Astrocyte (in vitro differentiated cells and primary cell): ENCODE data around the gene PEX6. TPM values are rescaled to one million over a fixed set of nuclear protein-coding genes. Genes with fewer than 3 reads are reported as not detected.
A peak's percentile ranks its signal among the peaks of the same experiment; 100 is the strongest.

Experiments used
- DNase-seq: peaks from one replicate; pipeline ENCODE4 v3.0.0-alpha.2; 2010; ENCODE audit warnings: low read depth
- FAIRE-seq: peaks from 2 replicates; lab custom pipeline; 2011; peaks lifted over from hg19 to GRCh38; lab: Jason Lieb, UNC
- H2AFZ ChIP-seq: 2 replicates; pipeline ENCODE4 v1.6.0; 2012; ENCODE audit warnings: low read depth, low read length, inconsistent platforms
- H3K27ac ChIP-seq: 2 replicates; pipeline ENCODE4 v1.5.1; 2011; ENCODE audit warnings: low read depth, low read length, inconsistent platforms
- H3K27me3 ChIP-seq: 2 replicates; pipeline ENCODE4 v1.6.0; 2011; ENCODE audit warnings: low read length, inconsistent platforms; ENCODE audit not compliant: insufficient read depth
- H3K36me3 ChIP-seq: 2 replicates; pipeline ENCODE4 v1.5.1; 2011; ENCODE audit warnings: low read length, inconsistent platforms; ENCODE audit not compliant: insufficient read depth
- H3K4me1 ChIP-seq: 2 replicates; pipeline ENCODE4 v1.5.1; 2011; ENCODE audit warnings: low read length, inconsistent platforms; ENCODE audit not compliant: insufficient read depth
- H3K4me2 ChIP-seq: 2 replicates; pipeline ENCODE4 v1.6.0; 2012; ENCODE audit warnings: low read length, inconsistent platforms
- H3K4me3 ChIP-seq: 2 replicates; pipeline ENCODE4 v1.5.1; 2011; ENCODE audit warnings: low read depth, mild to moderate bottlenecking, low read length, inconsistent platforms; ENCODE audit not compliant: insufficient read depth
- H3K79me2 ChIP-seq: 2 replicates; pipeline ENCODE4 v1.6.0; 2012; ENCODE audit warnings: mild to moderate bottlenecking, low read length, inconsistent platforms; ENCODE audit not compliant: insufficient read depth
- H3K9ac ChIP-seq: 2 replicates; pipeline ENCODE4 v1.6.0; 2012; ENCODE audit warnings: mild to moderate bottlenecking, low read length, inconsistent platforms
- H3K9me3 ChIP-seq: 2 replicates; pipeline ENCODE4 v1.5.1; 2012; ENCODE audit warnings: low read depth, mild to moderate bottlenecking, low read length, inconsistent platforms; ENCODE audit not compliant: insufficient read depth
- H4K20me1 ChIP-seq: 2 replicates; pipeline ENCODE4 v1.6.0; 2012; ENCODE audit warnings: low read length, inconsistent platforms; ENCODE audit not compliant: insufficient read depth
- H3K27ac Mint-ChIP-seq: one replicate; pipeline ENCODE4 v1.8.0; 2021; ENCODE audit warnings: mild to moderate bottlenecking, mixed read lengths; ENCODE audit not compliant: unreplicated experiment
- H3K27me3 Mint-ChIP-seq: one replicate; pipeline ENCODE4 v1.8.0; 2021; ENCODE audit warnings: low read depth, mixed read lengths; ENCODE audit not compliant: unreplicated experiment
- H3K36me3 Mint-ChIP-seq: one replicate; pipeline ENCODE4 v1.8.0; 2021; ENCODE audit warnings: low read depth, mixed read lengths; ENCODE audit not compliant: unreplicated experiment
- H3K4me1 Mint-ChIP-seq: one replicate; pipeline ENCODE4 v1.8.0; 2021; ENCODE audit warnings: low read depth, mixed read lengths; ENCODE audit not compliant: unreplicated experiment
- H3K4me3 Mint-ChIP-seq: one replicate; pipeline ENCODE4 v1.8.0; 2021; ENCODE audit warnings: mild to moderate bottlenecking, moderate library complexity, mixed read lengths; ENCODE audit not compliant: unreplicated experiment
- H3K9me3 Mint-ChIP-seq: one replicate; pipeline ENCODE4 v1.8.0; 2021; ENCODE audit warnings: mild to moderate bottlenecking, mixed read lengths; ENCODE audit not compliant: unreplicated experiment
- EZH2 ChIP-seq: IDR thresholded peaks from 2 replicates; pipeline ENCODE4 v1.6.1; 2012; ENCODE audit warnings: mild to moderate bottlenecking, low read length, inconsistent platforms; ENCODE audit not compliant: insufficient read depth
- total RNA-seq: library from RNA; stranded (reverse); gene quantifications from 2 replicates; pipeline ENCODE4 v1.2.1, GENCODE V29; 2021
- TF ChIP-seq, protein P1 (sequence below): IDR thresholded peaks from 2 replicates; pipeline ENCODE4 v1.5.1; 2011; ENCODE audit warnings: low read depth, mild to moderate bottlenecking, inconsistent platforms, low read length, moderate library complexity; ENCODE audit not compliant: insufficient read depth

Gene PEX6
- total RNA-seq, 1 donor from 2014 or later: 22.7 TPM

DNA sequence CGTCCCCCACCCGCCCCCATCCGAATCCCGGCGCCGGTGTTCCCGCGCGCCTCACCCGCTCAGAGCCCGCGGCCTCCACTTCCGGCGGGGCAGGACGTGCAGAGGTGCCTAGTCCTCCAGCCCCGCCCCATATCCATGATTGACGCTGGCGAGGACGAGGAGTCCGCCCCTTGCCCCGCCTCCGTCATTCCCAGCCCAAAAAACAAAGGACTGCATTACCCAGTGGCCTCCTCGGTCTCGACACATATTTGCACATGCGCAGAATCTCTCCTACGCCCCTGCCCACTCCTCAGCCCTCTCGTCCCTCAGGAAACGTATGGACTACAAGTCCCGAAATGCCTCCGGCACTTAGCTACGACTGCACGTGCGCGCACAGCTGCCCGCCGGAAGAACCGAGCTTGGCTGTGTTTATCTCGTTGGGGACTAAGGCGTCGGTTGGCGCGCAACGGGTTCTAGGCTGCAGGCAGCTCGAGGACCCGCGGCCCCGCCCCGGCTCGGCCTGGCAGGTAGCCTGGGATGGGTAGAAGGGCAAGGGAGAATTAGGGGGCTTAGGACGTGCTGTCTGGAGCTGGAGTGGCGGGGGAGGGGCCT lies 35.0 kb upstream of the PEX6 start, which contains the start of the genes KLHDC3 and MEA1:
KLHDC3 (plus strand) TSS at position 407 of the 591 bp plus-strand sequence. CDS start 2,944 bp downstream, outside the sequence.
MEA1 (minus strand) TSS at position 104 of the 591 bp plus-strand sequence. CDS start 133 bp downstream, outside the sequence.
- Histone ChIP-seq H3K4me1 (peaks cover 26% of the 10 kb centered on the region), H2AFZ (peak within 1 kb of the TSS; percentile 50), H3K27me3 (no peaks in the 10 kb centered on the region), H3K9me3 (no peaks in the 10 kb centered on the region), H3K36me3 (peaks cover 25% of the 10 kb centered on the region), H3K9ac (peak within 1 kb of the TSS; percentile 96), H3K4me3 (peak within 1 kb of the TSS; percentile 93), H4K20me1 (peaks cover 34% of the 10 kb centered on the region), H3K79me2 (peaks cover 75% of the 10 kb centered on the region), H3K4me2 (peak within 1 kb of the TSS; percentile 98), H3K27ac (peak within 1 kb of the TSS; percentile 73)
- FAIRE-seq: peak; percentile 80
- Mint-ChIP-seq H3K9me3 (no peaks in the 10 kb centered on the region), H3K4me3 (peak within 1 kb of the TSS; percentile 92), H3K4me1 (peaks cover 15% of the 10 kb centered on the region), H3K36me3 (peaks cover 21% of the 10 kb centered on the region), H3K27me3 (no peaks in the 10 kb centered on the region), H3K27ac (peak within 1 kb of the TSS; percentile 85)
- peak; percentile 99 for DNase-seq
- TF ChIP-seq, protein P1, sequence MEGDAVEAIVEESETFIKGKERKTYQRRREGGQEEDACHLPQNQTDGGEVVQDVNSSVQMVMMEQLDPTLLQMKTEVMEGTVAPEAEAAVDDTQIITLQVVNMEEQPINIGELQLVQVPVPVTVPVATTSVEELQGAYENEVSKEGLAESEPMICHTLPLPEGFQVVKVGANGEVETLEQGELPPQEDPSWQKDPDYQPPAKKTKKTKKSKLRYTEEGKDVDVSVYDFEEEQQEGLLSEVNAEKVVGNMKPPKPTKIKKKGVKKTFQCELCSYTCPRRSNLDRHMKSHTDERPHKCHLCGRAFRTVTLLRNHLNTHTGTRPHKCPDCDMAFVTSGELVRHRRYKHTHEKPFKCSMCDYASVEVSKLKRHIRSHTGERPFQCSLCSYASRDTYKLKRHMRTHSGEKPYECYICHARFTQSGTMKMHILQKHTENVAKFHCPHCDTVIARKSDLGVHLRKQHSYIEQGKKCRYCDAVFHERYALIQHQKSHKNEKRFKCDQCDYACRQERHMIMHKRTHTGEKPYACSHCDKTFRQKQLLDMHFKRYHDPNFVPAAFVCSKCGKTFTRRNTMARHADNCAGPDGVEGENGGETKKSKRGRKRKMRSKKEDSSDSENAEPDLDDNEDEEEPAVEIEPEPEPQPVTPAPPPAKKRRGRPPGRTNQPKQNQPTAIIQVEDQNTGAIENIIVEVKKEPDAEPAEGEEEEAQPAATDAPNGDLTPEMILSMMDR: no peak
- TF ChIP-seq EZH2: no peak

DNA sequence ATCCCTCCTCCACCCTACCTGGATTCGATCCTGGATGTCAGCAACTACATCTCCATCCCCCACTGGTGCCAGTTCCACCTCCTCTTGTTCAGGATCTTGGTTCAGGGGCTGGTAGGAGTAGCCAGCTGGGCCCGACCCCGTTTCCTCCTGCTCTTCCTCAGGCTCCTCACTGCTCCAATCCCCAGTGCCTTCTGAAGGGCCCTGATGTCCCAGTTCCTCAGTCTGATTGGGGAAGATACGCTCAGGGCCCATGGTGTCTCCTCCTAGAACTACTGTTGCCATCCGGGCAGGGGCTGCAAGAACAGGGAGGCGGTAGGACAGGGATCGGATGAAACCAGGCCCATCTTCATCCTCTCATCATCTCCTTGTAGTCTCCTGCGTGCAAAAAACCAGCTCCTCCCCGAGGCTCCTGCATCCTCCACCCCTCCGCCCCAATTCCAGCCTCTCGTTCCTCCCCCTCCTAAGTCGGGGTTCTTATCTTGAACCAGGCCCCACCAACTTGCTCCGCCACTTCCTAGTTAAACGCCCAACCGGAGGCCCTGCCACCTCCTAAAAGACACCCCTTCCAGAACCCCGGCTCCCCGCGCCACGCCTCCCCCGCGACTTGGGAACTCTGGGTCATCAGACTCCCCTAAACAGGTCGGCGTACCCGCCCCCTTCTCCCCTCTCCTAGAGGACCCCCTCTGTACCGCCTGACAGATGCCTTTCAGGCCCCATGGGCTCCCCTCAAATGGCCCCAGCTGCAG lies 34.3 kb upstream of the PEX6 start:
- H2AFZ ChIP-seq: peak overlapping the region; percentile 50
- Mint-ChIP-seq H3K36me3 (peaks cover 16% of the 10 kb centered on the region), H3K4me1 (peaks cover 15% of the 10 kb centered on the region), H3K27ac (peak overlapping the region; percentile 78), H3K4me3 (peak overlapping the region; percentile 92), H3K9me3 (no peaks in the 10 kb centered on the region), H3K27me3 (no peaks in the 10 kb centered on the region)
- FAIRE-seq (no peak), DNase-seq (no peak)
- peaks cover 69% of the 10 kb centered on the region for H3K79me2 ChIP-seq
- H3K27me3 ChIP-seq: no peaks in the 10 kb centered on the region
- no peak for TF ChIP-seq EZH2
- TF ChIP-seq, protein P1: no peak
- peaks cover 36% of the 10 kb centered on the region for H4K20me1 ChIP-seq
- peak overlapping the region; percentile 85 for H3K9ac ChIP-seq
- H3K9me3 ChIP-seq: no peaks in the 10 kb centered on the region
- peaks cover 26% of the 10 kb centered on the region for H3K4me1 ChIP-seq
- peak overlapping the region; percentile 92 for H3K4me2 ChIP-seq
- H3K36me3 ChIP-seq: peaks cover 31% of the 10 kb centered on the region
- H3K4me3 ChIP-seq: peak overlapping the region; percentile 69
- H3K27ac ChIP-seq: peak overlapping the region; percentile 35
